Lung microvascular endothelial cell (primary cell): Measurements from ENCODE around the gene BSN. TPM values are rescaled to one million over a fixed set of nuclear protein-coding genes. Genes with fewer than 3 reads are reported as not detected.
A peak's percentile ranks its signal among the peaks of the same experiment; 100 is the strongest.
"Not testable (repeated sequence)": the region's sequence is repeated elsewhere in the genome, so short reads cannot be mapped to it uniquely, and the experiment has no call there.

Experiments
- DNase-seq, 2 donors: peaks; one replicate each; pipeline versions ENCODE4 v3.0.0 to v3.0.0-alpha.2; 2010; ENCODE audit warnings: low read depth in 2 of 2
- total RNA-seq: library from RNA; depleted of rRNA; stranded (reverse); fragments of >200 nt; gene quantifications from 2 replicates; pipeline ENCODE4 v1.2.1, GENCODE V29; 2014

The BSN gene
- total RNA-seq, 1 donor from 2014 or later, result under 0.01 TPM

DNA sequence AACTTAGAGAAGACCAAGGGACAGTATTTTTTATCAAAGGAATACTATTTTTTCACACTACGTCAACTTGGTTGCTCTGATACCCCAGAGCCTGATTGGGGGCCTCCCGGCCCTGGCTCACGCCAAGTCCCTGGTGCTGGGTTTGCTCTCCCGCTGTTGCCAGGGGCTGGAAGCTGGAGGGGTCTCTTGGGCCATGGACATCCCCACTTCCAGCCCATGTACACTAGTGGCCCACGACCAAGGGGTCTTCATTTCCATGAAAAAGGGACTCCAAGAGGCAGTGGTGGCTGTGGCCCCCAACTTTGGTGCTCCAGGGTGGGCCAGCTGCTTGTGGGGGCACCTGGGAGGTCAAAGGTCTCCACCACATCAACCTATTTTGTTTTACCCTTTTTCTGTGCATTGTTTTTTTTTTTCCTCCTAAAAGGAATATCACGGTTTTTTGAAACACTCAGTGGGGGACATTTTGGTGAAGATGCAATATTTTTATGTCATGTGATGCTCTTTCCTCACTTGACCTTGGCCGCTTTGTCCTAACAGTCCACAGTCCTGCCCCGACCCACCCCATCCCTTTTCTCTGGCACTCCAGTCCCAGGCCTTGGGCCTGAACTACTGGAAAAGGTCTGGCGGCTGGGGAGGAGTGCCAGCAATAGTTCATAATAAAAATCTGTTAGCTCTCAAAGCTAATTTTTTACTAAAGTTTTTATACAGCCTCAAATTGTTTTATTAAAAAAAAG, 20.3 kb upstream of the BSN start:
- no peak for DNase-seq

DNA sequence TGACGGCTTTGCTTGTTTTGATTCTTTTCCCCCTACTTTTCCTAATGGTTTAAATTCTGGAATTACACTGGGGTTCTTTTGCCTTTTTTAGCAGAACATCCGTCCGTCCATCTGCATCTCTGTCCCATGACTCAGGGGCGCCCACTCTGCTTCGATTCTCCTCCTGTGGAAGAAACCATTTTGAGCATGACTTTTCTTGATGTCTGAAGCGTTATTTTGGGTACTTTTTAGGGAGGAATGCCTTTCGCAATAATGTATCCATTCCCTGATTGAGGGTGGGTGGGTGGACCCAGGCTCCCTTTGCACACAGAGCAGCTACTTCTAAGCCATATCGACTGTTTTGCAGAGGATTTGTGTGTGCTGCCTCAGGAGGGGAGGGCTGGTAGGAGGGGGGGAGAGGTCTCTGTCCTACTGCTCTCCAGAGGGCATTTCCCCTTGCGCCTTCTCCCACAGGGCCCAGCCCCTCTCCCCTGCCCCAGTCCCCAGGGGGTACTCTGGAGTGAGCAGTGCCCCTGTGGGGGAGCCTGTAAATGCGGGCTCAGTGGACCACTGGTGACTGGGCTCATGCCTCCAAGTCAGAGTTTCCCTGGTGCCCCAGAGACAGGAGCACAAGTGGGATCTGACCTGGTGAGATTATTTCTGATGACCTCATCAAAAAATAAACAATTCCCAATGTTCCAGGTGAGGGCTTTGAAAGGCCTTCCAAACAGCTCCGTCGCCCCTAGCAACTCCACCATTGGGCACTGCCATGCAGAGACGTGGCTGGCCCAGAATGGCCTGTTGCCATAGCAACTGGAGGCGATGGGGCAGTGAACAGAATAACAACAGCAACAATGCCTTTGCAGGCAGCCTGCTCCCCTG, 19.5 kb upstream of the BSN start:
- peak in 1 of 2 donors; percentile 41 for DNase-seq

DNA sequence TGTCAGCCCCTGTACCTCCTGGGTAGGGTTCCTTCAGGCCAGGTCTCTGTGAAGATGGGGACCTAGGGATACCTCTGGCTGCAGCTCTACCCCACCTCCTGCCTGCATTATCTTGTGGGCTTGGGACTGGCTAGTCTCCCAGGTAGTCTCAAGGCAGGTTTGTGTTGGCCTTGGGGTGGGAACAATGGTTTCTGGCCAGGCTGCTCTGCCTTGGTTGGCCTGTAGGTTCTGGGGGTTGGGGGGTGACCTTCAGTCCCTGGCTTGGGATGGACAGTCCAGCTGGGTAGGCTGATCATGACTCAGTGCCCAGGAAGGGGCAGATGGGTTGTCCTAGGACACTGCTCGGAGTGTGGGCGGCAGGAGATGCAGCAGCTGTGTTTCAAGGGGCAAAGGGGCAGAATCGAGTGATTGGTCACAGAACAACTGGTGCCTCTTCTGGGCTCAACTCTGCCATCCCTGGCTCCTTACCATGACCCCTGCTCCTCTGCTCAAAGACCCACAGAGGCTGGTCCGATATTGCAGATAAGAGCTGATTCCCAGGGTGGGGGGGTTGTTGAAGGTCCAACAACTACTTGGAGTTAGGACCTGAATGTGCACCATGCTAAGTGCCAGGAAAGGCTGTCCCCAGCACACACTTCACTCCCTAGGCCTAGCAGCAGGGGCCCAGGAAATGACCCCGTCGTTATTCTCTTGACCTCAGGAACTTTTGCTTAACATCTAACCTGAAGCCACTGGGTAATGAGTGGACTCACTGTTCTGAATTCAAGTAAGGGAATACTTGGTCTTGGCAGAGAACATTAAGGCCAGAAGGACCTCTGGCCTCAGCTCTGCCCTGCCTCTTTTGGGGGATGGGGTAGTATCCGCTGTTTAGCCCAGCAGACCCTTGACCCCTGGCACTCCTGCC, 18.1 kb upstream of the BSN start:
- no peak for DNase-seq

DNA sequence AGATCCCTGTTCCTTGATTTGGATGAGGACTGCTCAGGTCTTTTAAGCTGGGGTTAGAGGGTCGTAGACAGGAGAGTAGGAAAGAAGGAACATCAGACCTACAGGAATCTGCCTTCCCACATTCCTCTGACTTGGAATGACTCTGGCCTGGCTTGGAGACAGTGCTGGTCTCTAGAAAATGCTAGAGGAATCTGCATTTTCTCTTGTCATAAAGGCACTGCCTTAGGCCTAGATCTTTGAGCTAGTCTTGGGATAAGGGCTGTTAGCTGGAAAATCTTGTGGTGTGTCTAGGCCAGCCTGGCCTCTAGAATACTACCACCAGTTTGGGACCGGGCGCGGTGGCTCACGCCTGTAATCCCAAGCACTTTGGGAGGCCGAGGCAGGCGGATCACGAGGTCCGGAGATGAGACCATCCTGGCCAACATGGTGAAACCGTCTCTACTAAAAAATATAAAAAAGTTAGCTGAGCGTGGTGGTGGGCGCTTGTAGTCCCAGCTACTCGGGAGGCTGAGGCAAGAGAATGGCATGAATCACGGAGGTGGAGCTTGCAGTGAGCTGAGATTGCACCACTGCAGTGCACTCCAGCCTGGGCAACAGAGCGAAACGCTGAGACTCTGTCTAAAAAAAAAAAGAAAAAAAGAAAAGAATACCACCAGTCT, 17.3 kb upstream of the BSN start:
- no peak for DNase-seq

DNA sequence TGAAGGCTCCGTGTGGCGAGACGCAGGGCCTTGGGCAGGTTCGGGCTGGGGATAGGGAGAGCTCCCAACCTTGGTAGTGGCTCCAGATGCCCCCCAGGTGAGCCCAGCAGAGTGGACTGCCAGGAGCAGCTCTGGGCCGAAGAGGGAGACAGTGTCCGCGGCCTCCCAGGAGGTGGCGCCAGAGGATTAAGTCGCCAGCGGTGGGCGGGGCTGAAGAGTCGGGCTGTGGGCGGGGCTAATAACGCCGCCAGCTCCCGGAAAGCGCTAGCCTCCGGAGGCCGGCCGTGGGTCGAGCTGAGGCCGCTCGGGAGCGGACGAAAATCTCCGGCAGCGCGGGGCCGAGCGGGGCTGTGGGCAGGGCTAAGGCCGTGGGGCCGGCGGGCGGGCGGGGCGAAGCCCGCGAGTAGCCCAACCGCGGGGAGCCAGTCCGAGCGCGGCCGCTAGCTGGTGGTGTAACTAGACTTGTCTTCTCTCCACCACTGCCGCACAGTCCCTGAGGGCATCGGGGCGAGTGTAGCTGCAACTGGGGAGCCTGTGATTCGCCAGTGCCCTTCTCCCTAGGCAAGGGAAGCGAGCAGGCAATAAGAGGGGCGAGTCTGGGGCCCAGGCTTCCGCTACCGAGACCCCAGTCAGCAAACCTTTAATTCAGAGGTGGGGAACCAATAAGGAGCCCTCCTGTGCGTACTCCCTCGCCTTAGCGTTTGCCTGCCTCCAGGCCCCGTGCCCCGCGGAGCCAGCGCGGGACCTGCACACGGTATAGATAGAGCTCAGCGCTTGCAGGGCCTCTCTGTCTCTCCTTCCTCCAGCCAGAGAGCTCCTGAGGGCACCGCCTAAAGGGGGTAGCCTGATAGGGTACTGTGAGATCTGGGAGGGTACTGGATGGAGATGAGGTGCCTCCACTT, 14.4 kb upstream of the BSN start:
- peak; percentile 95 to 97 for DNase-seq

DNA sequence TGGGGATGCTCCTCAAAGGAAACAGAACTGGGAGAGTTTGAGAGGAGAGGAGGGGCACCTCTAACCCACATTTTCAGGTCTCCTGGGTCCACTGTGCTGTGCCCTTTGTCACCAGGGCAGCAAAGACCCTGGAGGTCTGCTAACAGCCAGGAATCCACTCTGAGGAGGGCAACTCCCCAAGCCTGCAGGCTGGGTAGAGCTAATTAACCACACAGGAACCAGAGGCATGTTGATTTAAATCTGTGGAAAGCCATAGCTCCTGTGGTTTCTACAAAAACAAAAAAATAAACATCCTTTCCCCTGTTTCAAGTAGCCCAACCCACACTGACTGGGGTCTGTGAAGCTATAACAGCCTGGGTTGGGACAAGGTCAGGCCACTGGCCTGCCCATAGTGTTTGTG, 2.2 kb upstream of the BSN start:
- DNase-seq, result no peak

DNA sequence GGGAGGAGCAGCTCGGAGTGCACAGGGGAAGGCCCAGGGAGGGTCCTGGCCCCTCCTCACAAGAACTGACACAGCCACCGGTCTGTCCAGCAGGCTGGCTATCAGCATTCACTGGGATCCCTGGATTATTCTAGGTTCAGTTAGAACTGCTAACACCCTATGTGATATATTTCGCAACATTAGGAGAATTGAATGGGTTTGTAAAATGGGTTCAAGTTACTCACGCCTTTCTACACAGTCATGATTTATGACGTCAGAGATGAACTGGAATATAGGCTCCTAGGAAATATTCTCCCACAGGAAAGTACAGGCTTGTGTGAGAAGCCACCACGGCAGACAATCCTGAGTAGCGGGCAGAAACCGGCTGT, 969 bp upstream of the BSN start:
- DNase-seq, result no peak

DNA sequence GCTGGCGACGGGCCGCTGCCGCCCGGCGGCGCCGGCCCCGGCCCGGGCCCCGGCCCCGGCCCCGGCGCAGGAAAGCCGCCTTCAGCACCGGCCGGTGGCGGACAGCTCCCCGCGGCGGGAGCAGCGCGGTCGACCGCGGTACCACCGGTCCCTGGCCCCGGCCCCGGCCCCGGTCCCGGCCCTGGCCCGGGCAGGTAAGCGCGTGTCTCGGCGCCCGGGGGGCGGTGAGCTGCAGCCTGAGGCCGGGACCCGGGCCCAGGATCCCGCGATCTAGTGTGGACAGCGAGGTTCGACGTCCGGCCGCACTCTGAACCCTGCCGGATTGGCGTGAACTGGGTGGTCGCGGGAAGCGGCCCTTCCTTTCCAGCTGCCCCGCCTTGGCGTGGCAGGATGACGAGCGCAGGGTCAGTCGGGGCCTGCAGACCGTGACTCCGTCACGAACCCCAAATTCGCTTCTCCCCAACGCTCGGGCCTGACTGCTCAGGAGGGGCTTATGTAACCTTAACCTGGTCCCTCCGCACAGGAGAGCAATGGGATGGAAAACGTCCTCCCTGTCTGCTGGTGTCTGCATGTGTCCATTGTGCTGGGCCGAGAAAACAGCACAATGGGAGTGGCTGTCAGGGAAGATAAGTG, 472 bp downstream of the BSN start:
- DNase-seq, result peak; percentile 37 to 59

DNA sequence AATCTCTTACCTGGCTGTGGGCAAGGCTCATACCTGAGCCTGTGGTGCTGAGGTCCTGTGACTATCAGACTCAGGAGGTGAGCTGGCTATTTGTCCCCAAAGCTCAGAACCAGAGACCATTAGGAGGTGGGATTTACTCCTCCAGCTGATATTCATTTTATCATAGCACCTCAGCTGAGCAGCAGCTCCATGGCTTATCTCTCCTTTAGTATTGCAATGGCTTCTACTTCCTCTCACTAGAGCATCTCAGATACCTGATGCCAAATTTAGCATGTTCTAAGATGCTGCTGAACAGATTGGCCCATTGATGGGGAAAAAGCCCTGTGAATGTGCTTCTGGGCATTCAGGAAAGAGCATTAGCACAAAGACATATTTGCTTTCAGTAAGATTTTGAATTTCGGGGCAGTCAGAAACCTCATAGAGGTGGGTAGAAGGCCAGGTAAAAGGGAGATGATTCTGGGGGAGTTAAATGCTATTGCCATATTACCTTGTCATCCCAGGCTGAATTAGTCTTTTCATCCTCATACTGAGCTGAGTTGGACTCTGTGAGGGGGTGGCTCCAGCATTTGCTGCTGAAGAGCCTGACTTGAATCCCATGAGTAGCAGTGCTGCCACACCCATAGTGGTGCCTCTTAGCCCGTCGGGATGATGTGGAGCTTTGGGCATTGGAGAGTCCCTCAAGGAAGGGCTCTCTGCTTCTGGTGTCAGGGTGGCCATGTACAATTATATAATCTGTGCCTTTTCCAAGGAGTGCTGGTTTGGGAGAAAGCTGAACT, 2.4 kb downstream of the BSN start:
- no peak for DNase-seq

DNA sequence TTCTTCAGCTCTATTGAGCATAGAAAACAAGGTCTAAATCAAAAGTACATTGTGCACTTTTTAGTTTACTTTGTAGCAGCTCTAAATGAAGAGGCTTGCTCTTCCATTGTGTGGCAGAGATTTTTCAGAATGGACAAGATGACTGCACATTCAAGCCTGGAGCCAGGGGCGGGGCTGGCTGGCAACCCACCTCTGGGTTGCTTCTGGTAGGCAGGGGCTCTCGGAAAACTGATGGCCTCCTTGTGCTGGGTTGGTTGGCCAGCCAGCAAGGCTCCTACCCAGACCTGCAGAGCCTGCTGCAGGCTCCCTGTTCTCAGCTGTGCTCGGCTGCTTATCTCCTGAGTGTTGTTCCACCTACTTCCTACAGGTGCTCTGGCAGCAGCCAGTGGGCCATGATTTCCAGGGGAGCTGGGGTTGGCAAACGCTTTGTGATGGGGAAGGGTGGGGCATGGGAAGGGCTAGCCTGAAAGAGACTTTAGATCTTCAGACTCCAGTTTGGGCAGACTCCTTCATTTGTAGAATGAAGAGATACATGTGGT, 8.8 kb downstream of the BSN start:
- no peak for DNase-seq

DNA sequence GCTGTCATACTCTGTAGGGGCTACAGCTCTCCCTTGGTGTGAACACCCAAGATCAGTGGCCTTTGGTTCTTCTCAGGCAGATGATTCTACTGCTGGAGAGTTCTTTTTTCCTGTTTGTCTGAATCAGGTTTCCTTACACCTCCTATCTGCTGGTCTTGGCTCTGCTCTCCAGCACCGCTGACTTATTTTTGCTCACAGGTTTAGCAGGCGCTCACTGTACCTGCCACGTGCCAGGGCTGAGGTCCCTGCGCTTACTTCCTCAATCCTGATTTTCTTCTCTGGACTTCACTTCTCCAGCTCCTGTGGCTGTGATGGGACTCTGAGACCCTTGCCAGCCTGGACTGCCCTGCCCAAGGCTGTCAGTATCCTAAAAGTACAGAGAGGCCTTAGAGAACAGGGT, 9.5 kb downstream of the BSN start:
- DNase-seq, result no peak

DNA sequence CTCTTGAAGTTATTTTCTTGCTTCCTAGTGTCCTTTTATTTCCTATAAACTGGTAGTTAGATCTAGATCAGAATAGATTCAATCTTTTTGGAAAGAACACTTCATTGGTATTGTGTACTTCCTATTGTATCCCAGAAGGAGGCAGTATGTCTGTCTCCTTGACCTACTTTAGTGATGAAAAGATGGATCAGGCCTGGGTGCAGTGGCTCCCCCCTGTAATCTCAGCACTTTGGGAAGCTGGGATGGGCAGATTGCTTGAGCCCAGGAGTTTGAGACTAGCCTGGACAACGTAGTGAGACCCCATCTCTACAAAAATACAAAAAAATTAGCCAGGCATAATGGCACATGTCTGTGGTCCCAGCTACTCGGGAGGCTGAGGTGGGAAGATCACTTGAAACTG, 12.0 kb downstream of the BSN start:
- DNase-seq, result no peak

DNA sequence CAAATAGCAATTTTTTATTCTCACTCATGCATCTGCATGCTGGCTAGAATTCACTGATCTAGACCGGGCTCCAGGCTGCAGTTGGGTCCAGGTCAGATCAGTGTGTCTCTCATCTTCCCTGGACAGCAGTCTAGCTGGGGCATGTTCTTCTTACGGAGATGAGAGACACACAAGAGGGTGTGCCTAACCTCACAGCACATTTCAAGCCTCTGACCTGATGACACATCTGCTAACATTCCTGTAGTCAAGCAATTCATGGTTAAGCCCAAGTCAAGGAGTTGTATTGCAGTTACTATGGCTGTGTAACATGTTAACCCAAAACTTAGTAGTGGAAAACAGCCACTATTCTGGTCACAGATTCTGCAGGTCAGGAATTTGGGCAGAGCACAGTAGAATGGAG, 13.1 kb downstream of the BSN start:
- DNase-seq, result no peak

DNA sequence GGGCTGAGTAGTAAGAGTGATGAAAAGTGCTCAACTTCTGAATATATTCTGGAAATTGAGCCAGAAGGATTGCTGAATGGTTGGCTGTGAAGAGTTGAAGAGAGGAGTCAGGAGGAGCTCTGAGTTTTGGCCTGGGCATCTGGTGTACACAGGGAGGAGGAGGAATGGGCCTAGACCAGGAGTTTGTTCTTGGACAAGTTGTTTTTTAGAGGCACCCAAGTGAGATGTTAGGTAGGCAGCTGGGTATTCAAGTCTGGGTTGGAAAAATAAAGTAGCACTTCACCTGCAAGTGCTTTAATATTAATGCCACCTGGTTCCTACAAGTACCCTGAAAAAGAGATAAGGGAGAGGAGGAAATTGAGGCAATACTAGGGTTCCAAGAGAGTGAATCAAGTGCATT, 14.7 kb downstream of the BSN start:
- no peak for DNase-seq

DNA sequence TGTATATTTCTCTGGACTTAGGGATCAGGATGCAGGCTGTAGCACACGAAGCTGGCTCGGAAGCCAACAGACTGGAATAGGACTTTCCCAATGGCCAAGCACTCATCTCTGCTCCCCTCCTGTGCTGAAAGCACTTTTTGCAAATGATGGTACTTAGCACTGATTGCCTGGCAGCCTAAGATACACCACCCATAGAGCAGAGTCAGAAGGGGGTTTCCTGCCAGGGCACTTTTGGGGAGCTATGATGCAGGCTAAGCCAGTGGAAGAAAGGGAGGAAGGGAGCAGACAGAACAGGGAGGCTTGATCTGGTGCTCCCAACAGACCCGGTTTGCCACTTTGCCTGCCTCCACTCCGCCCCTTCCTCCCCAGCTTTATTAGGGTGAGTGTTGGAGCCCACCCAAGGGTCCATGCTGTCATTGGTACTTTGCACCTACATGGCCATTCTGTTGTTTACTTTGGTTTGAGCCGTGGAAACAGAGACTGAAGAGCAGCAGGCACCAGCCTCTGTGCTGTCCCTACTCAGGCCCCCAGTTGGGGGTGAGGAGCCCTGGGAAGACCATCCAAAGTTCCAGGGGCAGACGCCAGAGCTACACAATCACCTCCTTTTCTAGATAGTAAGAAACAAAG, 15.9 kb downstream of the BSN start:
- no peak for DNase-seq

DNA sequence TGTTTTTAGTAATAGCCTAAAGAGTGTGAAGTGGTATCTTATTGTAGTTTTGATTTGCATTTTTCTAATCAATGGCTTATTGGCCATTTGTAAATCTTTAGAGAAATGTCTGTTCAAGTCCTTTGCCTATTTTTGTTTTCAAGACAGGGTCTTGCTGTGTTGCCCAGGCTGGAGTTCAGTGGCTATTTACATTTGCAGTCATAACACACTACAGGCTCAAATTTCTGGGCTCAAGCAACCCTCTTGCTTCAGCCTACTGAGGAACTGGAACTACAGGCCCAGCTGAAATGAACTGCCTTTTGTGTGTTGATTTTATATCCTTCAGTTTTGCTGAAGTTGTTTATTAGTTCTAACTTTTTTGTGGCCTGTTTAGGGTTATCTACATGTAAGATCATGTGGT, 27.9 kb downstream of the BSN start:
- no peak for DNase-seq

DNA sequence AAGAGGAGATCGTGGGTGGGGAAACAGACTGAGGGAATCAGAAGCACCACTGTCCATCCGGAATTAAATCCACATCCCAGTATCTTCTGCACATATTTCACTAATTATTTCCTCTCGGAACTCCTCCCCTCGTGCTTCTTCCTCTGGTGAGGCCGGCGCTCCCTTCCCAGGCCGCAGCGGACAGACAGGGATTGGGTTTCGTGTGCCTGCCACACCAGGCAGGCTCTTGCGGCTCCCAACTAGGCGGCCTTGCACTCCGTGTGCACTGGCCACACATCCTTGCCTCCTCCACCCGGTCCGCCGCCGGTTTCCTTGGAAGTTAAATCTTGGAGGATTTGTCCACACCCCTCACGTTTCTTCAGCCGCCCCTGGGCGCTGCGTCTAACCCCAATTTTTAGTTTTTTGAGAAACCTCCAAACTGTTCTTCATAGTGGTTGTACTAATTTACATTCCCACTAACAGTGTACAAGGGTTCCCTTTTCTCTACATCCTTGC, 31.0 kb downstream of the BSN start:
- not testable (repeated sequence) for DNase-seq

DNA sequence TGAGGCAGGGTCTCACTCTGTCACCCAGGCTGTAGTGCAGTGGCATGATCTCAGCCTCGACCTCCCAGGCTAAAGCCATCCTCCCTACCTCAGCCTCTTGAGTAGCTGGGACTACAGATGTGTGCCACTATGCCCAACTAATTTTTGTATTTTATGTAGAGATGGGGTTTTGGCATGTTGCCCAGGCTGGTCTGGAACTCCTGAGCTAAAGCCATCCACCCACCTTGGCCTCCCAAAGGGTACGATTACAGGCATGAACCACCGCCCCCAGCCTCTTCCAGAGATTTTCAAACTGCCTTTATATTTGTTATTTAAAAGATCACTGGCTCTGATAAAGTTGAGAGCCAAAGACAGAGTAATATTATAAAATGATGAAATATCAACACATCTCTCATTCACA, 37.3 kb downstream of the BSN start:
- DNase-seq, result no peak
